ENCODE data around the gene STRA8. TPM values are rescaled to one million over a fixed set of nuclear protein-coding genes. Genes with fewer than 3 reads are reported as not detected.

STRA8 gene
- total and polyA plus RNA-seq, 4 donors: not detected

DNA sequence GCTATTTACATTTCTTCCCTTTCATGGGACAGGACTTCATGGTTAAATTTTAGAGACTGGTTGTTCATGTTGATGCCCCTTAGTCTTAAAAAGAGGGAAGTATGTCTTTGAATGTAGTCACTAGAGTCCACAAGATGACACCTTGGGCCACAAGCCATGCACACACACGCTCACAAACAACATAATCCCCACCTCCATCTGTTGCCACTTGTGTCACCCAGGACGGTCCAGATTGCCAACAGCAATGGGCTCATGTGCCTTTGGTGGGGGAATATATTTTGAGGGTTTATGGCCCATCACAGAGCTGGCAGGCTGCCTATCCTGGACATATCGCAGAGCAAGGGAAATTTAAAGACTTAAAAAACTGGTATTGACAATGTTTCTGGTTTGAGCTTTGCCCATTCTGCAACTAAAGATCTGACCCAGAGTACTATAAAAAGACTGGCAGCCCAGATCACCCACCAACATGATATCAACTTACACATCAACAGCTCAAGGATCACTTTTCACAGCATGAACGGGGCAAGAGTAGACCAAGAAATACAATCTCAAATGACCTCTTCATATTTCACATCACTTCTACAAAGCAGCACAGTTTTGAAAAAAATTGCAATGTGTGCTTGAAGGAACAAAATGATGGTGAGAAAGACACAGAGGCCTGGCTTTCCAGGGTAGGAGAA is 50.5 kb downstream of the STRA8 start:
- H3K4me1 ChIP-seq (ENCODE audit: control insufficient read depth in 5 of 5, insufficient read depth in 5 of 5, low read length in 5 of 5): peaks cover 0 to 7% (median 0%) of the 10 kb centered on the region in 5 donors
- H3K9ac ChIP-seq (ENCODE audit: insufficient read depth in 1 of 2, low read length in 2 of 2): no peak overlapping the region
- no peak overlapping the region for H3K4me3 ChIP-seq
- no peaks in the 10 kb centered on the region for H3K9me3 ChIP-seq (ENCODE audit: control insufficient read depth in 4 of 4, insufficient read depth in 3 of 4, low read length in 3 of 4)
- DNase-seq: no peak
- TF ChIP-seq, protein P1, sequence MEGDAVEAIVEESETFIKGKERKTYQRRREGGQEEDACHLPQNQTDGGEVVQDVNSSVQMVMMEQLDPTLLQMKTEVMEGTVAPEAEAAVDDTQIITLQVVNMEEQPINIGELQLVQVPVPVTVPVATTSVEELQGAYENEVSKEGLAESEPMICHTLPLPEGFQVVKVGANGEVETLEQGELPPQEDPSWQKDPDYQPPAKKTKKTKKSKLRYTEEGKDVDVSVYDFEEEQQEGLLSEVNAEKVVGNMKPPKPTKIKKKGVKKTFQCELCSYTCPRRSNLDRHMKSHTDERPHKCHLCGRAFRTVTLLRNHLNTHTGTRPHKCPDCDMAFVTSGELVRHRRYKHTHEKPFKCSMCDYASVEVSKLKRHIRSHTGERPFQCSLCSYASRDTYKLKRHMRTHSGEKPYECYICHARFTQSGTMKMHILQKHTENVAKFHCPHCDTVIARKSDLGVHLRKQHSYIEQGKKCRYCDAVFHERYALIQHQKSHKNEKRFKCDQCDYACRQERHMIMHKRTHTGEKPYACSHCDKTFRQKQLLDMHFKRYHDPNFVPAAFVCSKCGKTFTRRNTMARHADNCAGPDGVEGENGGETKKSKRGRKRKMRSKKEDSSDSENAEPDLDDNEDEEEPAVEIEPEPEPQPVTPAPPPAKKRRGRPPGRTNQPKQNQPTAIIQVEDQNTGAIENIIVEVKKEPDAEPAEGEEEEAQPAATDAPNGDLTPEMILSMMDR (IDR thresholded peaks at IDR 0.05; ENCODE audit: control extremely low read depth, extremely low read depth): no peak
- no peaks in the 10 kb centered on the region for H3K27me3 ChIP-seq (ENCODE audit: control insufficient read depth in 3 of 3, insufficient read depth in 3 of 3, low read length in 2 of 3)
- no peaks in the 10 kb centered on the region for H3K36me3 ChIP-seq (ENCODE audit: control insufficient read depth in 4 of 4, insufficient read depth in 4 of 4, low read length in 4 of 4)
- ATAC-seq (ENCODE audit: insufficient read depth, low FRiP score): no peak
- H3K27ac ChIP-seq (ENCODE audit: low read depth in 1 of 2, low read length in 1 of 2): no peak overlapping the region
- WGBS, 2 donors: 92 to 94% methylated on average over 4 of the region's 4 CpGs

DNA sequence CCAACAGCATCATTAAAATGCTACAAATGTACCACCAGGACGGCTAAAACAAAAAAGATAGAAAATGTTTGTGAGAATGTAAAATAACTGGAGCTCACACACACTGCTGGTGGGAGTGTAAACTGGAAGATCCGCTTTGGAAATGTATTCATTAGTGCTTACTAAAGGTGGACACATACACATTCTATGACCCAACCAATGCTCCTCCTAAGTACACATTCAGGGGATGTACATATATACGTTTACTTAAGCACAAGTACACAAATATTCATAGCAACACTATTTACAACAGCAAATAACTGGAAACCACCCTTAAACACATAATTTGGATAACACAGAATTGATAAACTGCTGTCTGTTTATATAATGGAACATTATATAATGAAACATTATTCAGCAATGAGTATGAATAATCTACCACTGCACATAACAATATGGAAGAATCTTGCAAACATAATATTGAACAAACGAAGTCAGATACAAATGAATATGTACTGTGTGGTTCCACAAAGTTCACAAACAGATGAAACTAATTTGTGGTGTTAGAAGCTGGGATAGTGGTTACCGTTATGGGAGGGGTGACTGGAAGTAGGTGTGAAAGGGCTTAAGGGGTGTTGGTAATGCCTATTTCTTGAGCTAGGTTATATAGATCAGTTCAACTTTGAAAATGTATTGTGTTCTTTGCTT is 52.1 kb downstream of the STRA8 start:
- no peak overlapping the region for H3K9ac ChIP-seq (ENCODE audit: insufficient read depth in 1 of 2, low read length in 2 of 2)
- H3K9me3 ChIP-seq (ENCODE audit: control insufficient read depth in 4 of 4, insufficient read depth in 3 of 4, low read length in 3 of 4): no peaks in the 10 kb centered on the region
- no peak overlapping the region for H3K27ac ChIP-seq (ENCODE audit: low read depth in 1 of 2, low read length in 1 of 2)
- DNase-seq: no peak
- H3K36me3 ChIP-seq (ENCODE audit: control insufficient read depth in 4 of 4, insufficient read depth in 4 of 4, low read length in 4 of 4): no peaks in the 10 kb centered on the region
- ATAC-seq (ENCODE audit: insufficient read depth, low FRiP score): no peak
- no peaks in the 10 kb centered on the region for H3K27me3 ChIP-seq (ENCODE audit: control insufficient read depth in 3 of 3, insufficient read depth in 3 of 3, low read length in 2 of 3)
- WGBS, 2 donors: 77 to 90% methylated on average over 5 of the region's 5 CpGs
- no peak overlapping the region for H3K4me3 ChIP-seq
- H3K4me1 ChIP-seq (ENCODE audit: control insufficient read depth in 5 of 5, insufficient read depth in 5 of 5, low read length in 5 of 5): peaks cover 0 to 7% (median 0%) of the 10 kb centered on the region in 5 donors
- TF ChIP-seq, protein P1 (IDR thresholded peaks at IDR 0.05; ENCODE audit: control extremely low read depth, extremely low read depth): no peak

DNA sequence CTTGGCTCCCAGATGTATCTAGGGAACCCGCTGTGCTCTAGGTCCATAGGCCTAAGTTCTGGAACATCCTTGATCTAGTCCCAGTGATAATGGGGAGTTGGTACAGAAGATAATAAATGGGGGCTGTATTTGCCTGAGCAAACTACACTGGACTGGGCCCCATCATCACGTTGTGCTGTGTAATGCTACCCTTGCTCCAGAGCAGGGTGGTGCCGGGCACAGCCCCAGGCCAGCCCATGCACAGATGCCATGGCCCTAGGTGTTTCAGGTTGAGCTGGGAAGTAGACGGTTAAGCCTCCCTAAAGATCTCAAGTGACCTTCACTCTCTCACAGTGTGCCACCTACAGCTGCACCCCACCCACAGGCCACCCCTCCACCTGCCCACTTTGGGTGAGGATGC is 53.2 kb downstream of the STRA8 start:
- H3K27me3 ChIP-seq (ENCODE audit: control insufficient read depth in 3 of 3, insufficient read depth in 3 of 3, low read length in 2 of 3): no peaks in the 10 kb centered on the region
- H3K9ac ChIP-seq (ENCODE audit: insufficient read depth in 1 of 2, low read length in 2 of 2): no peak overlapping the region
- H3K36me3 ChIP-seq (ENCODE audit: control insufficient read depth in 4 of 4, insufficient read depth in 4 of 4, low read length in 4 of 4): no peaks in the 10 kb centered on the region
- ATAC-seq (ENCODE audit: insufficient read depth, low FRiP score) (no peak), DNase-seq (no peak)
- 89 to 93% methylated on average over 4 of the region's 4 CpGs for WGBS, 2 donors
- no peak overlapping the region for H3K4me3 ChIP-seq
- H3K27ac ChIP-seq (ENCODE audit: low read depth in 1 of 2, low read length in 1 of 2): no peak overlapping the region
- peaks cover 0 to 3% (median 0%) of the 10 kb centered on the region in 5 donors for H3K4me1 ChIP-seq (ENCODE audit: control insufficient read depth in 5 of 5, insufficient read depth in 5 of 5, low read length in 5 of 5)
- TF ChIP-seq, protein P1 (IDR thresholded peaks at IDR 0.05; ENCODE audit: control extremely low read depth, extremely low read depth): no peak
- no peaks in the 10 kb centered on the region for H3K9me3 ChIP-seq (ENCODE audit: control insufficient read depth in 4 of 4, insufficient read depth in 3 of 4, low read length in 3 of 4)

Data from lung (tissue), 12 donors.